HG03280 (cell line): ENCODE data around the gene METTL3.

Experiments used
- ATAC-seq: cut with Tn5 transposase; IDR thresholded peaks from one replicate; pipeline ENCODE4 v1.9.1; 2021; ENCODE audit warnings: mild to moderate bottlenecking, moderate library complexity; ENCODE audit not compliant: unreplicated experiment

METTL3 gene

DNA sequence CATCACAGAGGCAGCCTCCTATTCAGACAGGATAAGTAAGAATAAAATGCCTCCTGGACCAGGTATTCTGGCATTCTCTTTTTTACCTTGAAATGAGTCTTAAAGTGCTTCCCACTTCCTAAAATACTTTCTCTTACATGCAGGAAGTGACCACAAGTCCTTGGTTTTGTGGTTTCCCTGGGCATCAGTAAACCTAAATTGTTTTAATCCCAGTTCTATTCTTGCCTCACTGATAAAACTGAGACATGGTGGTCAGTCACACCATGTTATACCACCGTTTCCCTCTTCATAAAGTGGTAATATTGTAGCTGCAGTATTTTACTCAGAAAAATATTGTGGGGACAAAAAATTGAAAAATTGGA is 16.2 kb upstream of the METTL3 start:
- no peak for ATAC-seq

DNA sequence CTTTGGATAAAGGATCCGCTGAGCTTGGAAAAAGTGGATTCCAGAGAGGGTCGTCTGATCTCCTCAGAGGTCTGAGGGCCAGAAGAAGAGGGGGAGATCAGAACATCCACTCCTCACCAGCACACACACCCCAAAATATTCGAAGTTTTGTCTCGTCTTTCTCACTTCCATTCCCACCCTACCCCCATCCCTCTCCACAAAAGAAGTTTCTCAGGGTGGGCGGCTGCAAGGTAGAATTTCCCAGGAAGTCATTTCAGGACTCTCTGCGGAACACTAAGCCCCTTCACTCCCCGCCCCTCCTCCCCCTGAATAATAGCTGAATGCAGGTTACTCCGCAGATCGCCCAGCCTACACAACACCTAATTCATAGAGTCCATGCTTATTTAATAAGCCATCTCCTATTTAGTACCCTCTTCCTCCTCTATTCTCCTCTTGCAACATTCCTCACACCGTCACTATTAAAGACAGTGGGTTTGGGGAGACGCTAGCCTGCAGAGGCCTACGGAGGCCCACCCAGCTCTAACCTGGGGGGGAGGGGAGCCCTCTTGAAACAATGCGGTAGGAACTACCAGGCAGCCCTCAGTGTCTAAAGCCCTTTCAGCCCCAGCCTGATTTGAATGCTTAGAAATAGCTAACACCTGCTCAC is 15.7 kb upstream of the METTL3 start:
- ATAC-seq, result no peak

DNA sequence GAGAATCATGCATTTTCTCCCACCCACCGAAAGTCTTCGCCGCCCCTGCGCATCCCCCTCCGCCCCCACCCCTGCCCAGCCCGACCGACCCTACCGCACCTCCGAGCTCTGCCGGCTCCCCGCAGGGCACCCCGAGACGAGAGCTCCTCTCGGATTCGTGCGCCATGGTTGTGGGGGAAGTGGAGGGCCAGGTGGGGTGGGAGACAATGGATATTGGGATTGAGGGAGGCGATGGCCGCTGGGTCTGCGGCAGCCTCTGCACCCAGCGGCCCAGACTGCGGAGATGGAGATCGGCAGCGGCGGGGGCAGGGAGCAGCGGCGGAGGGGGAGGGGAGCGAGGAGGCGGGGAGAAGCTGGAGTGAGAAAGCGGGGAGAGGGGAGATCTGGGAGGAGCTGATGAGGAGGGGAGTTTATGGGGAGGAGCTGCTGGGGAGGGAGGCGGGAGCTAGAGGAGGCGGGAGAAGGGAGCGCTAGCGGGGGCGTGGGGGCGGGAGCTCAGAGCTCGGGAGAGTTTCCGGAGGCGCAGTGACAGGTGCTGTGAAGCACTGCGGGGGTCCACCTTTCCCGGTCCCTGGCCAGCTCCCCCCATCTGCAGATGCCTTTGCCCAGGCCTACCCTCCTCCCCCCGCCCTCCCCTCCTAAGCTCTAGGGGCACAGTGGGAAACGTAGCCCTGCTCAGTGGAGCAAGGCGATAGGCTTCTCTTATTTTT is 15.0 kb upstream of the METTL3 start, which contains the start of gene SALL2:
Gene SALL2 (minus strand): TSS at position 385 of the 710 bp plus-strand sequence. CDS start 219 bp downstream, at position 166.
- no peak for ATAC-seq

DNA sequence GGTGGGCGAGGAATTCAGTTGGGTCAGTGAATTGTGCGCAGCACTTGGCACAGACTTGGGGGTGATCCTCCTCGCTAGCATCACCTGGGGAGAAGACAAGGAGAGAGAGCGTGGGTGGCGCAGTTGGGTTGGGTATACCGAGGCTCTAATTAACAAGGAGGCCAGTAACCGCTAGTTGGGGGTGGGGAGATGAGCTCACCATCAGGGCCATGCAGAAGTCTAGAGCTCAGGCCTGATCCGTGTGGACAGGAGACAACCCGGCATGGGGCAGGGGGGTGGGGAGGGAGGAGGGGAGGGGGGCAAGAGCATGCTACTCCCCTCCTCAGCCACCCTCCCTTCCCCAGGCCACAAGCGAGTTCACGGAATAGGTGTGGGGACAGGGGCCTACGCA is 14.4 kb upstream of the METTL3 start:
- ATAC-seq, result no peak

GRCh38 chr14:21524575-21525490 is 13.7 kb upstream of the METTL3 start:
- ATAC-seq, result no peak

GRCh38 chr14:21523203-21523602 is 12.1 kb upstream of the METTL3 start:
- no peak for ATAC-seq

- ATAC-seq, result no peak
These were observed 10.4 kb upstream of the METTL3 start for GRCh38 chr14:21521501-21521900.

- ATAC-seq, result no peak
These were observed 9.6 kb upstream of the METTL3 start for GRCh38 chr14:21520767-21521166.

DNA sequence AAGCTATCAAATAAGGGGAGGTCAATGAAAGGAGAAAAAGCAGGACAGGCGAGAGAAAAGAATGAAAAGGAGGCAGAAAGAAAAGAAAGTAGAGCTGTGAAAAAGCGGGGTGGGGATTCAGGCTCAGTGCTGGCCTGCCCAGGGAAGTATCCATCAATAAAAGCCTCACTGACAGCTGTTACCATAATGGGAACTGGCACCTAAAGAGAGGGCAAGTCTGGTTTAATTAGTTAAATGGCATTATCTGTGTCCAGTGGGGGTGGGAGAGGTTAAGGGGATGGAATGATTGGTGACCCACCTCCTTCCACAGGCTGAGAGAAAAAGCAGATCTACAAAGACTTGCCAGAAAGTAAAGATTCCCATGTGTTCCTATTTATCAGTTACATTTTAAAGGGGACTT is 7.6 kb upstream of the METTL3 start:
- no peak for ATAC-seq

DNA sequence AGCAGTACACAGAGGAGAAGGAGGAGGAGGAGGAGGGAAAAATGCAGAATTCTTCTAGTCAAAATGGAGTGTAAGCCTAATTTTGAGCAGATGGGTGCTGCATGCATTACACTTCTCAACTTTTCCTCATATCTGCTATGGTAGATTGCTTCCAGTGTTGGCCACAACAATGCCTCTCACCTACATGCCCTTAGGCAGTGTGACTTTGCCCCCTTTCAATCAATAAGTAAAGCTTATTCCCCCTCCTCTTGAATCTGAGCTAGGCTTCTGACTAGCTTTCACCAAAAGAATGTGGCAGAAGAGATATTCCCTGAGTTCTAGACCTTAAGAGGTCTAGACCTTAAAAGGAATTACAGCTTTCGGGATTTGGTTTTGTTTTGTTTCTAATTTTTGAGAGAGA is 3.2 kb upstream of the METTL3 start:
- no peak for ATAC-seq

GRCh38 chr14:21509432-21510143 is 1.6 kb downstream of the METTL3 start:
- ATAC-seq, result no peak

DNA sequence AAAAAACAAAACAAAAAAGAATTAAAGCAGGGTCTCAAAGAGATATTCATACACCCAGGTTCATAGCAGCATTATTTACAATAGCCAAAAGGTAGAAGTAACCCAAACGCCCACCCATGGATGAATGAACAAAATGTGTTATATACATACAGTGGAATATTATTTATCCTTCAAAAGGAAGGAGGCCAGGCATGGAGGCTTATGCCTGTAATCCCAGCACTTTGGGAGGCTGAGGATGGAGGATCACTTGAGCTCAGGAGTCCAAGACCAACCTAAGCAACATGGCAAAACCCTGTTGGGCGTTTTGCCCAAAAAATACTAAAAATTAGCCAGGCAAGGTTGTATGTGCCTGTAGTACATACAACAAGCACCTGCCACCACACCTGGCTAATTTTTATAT is 4.6 kb downstream of the METTL3 start:
- ATAC-seq, result no peak

DNA sequence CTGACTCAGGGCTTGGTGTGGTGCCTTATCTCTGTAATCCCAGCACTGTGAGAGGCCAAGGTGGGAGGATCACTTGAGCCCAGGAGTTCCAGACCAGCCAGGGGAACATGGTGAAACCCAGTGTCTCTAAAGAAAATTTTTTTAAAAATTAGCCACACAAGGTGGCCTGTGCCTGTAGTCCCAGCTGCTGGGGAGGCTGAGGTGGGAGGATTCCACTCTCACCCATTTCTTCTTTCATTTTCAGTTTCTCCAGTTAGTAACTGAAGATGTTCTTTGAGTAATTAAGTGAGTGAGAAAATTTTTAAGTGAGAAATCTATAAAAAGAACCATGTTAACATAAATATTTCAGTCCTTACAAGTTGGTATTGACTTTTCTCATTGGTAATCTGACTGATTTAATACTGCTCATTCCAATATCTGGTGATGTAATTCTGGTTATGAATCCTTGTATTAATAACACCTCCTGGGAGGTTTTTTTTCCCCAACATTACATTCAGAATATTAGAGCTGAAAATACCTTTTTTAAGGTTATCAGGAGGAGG is 6.1 kb downstream of the METTL3 start:
- no peak for ATAC-seq

DNA sequence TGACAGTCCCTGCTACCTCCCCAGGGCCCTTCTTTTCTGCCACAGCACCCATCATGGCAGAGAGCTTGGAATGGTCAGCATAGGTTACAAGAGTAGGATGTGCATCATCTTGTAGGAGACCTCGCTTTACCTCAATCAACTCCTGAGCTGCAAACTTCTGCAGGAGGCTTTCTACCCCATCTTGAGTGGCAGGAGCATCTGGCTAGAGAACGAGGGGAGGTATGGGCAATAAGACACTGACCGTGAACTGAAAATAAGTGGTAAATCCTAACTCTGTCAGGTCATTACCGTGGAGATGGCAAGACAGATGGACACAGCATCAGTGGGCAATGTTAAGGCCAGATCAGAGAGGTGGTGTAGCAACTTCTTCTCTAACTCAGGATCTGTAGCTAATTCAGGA is 7.8 kb downstream of the METTL3 start:
- no peak for ATAC-seq

GRCh38 chr14:21501568-21501967 is 9.6 kb downstream of the METTL3 start:
- ATAC-seq, result no peak

DNA sequence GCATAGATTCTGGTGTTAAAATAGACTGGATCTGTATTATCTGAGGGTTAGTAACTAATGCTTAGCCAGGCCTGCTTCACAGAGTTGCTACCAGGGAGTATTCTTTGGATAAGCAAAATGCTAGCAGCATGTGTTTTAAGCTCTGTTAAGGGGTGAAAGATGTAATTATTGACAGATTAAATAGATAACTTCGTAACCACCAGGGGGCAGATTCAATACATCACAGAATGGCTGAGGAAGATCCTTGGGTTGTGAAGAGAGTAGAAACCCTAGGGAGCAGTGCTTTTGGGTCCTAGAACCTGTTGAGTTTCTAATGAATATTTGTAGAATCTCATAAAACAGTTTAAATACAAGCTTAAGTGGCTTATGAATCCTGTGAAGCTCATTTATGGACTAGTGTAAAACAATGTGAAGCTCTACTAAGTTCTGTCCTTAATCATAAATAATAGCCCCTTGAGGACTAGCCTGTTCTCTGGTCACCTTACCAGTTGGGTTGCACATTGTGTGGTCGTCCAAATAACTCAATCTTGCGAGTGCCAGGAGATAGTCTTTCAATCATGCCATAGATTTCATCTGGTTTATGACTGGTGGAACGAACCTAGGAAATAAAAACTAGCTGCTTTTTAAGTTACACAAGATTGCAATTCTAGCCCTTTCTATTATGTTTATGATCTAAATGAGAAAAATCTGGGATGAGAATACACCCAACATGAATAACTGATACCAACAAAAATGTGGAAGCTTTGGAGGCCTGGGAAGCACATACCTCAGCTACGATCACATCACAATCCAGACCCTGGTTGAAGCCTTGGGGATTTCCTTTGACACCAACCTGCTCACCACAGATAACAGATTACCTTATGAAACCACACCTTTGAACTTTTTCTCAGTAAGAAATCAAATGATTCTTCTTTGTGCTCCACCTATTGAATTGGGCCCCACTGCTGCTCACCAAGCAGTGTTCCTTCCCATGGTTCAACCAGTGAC is 12.3 kb downstream of the METTL3 start:
- no peak for ATAC-seq

- ATAC-seq, result no peak
These were observed 14.7 kb downstream of the METTL3 start for GRCh38 chr14:21496453-21496852.

GRCh38 chr14:21494902-21495762 is 16.0 kb downstream of the METTL3 start:
- ATAC-seq, result no peak

GRCh38 chr14:21486640-21487087 is 24.5 kb downstream of the METTL3 start:
- no peak for ATAC-seq
